ENCODE measurements around the gene LSM3.

DNA sequence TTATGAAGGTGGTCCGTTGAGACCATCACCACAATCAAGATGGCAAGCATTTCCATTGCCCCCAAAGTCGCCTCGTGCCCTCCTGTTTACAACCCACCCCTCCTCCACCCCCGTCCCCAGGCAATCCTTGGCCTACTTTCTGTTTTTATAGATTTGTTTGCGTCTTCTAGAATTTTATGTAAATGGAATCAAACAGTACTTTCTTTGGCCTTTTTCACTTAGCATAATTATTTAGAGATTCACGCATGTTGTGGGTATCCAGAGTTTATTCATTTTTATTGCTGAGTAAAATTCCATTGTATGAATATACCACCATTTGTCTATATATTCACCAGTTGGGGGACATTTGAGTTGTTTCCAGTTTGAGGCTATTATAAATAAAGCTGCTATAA lies 66.6 kb downstream of the LSM3 start:
- TF ChIP-seq, protein P1, sequence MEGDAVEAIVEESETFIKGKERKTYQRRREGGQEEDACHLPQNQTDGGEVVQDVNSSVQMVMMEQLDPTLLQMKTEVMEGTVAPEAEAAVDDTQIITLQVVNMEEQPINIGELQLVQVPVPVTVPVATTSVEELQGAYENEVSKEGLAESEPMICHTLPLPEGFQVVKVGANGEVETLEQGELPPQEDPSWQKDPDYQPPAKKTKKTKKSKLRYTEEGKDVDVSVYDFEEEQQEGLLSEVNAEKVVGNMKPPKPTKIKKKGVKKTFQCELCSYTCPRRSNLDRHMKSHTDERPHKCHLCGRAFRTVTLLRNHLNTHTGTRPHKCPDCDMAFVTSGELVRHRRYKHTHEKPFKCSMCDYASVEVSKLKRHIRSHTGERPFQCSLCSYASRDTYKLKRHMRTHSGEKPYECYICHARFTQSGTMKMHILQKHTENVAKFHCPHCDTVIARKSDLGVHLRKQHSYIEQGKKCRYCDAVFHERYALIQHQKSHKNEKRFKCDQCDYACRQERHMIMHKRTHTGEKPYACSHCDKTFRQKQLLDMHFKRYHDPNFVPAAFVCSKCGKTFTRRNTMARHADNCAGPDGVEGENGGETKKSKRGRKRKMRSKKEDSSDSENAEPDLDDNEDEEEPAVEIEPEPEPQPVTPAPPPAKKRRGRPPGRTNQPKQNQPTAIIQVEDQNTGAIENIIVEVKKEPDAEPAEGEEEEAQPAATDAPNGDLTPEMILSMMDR (IDR thresholded peaks at IDR 0.05; ENCODE audit: poor library complexity) = no peak
- no peak for TF ChIP-seq EZH2 (IDR thresholded peaks at IDR 0.05; ENCODE audit: borderline replicate concordance)

Measured in hepatocyte (in vitro differentiated cells).